GM12878 (cell line): ENCODE data around the gene SHOC1. TPM values are rescaled to one million over a fixed set of nuclear protein-coding genes. Genes with fewer than 3 reads are reported as not detected.

Source experiments
- ATAC-seq: fragments of 200-7000 bp; cut with Tn5 transposase; 3 replicates; pipeline ENCODE4 v1.9.1; 2020; ENCODE audit warnings: mild to moderate bottlenecking, moderate library complexity
- BruUV-seq: library from RNA; stranded (reverse); fragments of 400-500 nt; replicated peaks from 2 replicates; lab custom pipeline; 2021; lab: Mats Ljungman, UMichigan
- CTCF ChIA-PET: fragments of 300-600 bp; sonication (Branson Sonifier 250); formaldehyde crosslinking; extraction: SDS; loops from one replicate; lab custom pipeline; 2021; ENCODE audit warnings: inconsistent platforms; lab: Yijun Ruan, JAX
- POLR2A ChIA-PET: fragments of 350-600 bp; formaldehyde crosslinking; extraction: SDS; loops from one replicate; lab custom pipeline; 2021; ENCODE audit warnings: inconsistent platforms; lab: Charles Lee
- RAD21 ChIA-PET: fragments of 300-600 bp; sonication (Branson Sonifier 250); formaldehyde crosslinking; loops from one replicate; lab custom pipeline; 2023; ENCODE audit warnings: antibody characterized with exemption; ENCODE audit not compliant: unreplicated experiment; lab: Charles Lee
- SMC1A ChIA-PET: fragments of 300-600 bp; sonication (Branson Sonifier 250); formaldehyde crosslinking; loops from one replicate; lab custom pipeline; 2023; ENCODE audit not compliant: unreplicated experiment, uncharacterized antibody; lab: Charles Lee
- DNase-seq: peaks from one replicate; pipeline ENCODE4 v3.0.0-alpha.2; 2011; ENCODE audit warnings: low read depth, low spot score
- FAIRE-seq: peaks from 3 replicates; lab custom pipeline; 2011; peaks lifted over from hg19 to GRCh38; lab: Jason Lieb, UNC
- H2AFZ ChIP-seq: 2 replicates; pipeline ENCODE4 v1.6.0; 2011; ENCODE audit warnings: low read depth, low read length, control low read depth; ENCODE audit not compliant: control insufficient read depth
- H3K27ac ChIP-seq: 2 replicates; pipeline ENCODE4 v1.5.1; 2011; ENCODE audit warnings: control low read depth; ENCODE audit not compliant: control insufficient read depth, insufficient read depth
- H3K27me3 ChIP-seq, 2 experiments: replicated peaks in 1 of 2; 2 replicates each; pipeline versions ENCODE4 v1.6.0 to v1.6.1; 2011; ENCODE audit warnings: low read length in 1 of 2; ENCODE audit not compliant: control insufficient read depth in 2 of 2, insufficient read depth in 2 of 2
- H3K36me3 ChIP-seq, 2 experiments: 2 replicates each; pipeline ENCODE4 v1.5.1; 2011; ENCODE audit warnings: low read length in 1 of 2; ENCODE audit not compliant: control insufficient read depth in 2 of 2, insufficient read depth in 2 of 2
- H3K4me1 ChIP-seq: 2 replicates; pipeline ENCODE4 v1.6.1; 2011; ENCODE audit warnings: mild to moderate bottlenecking, low read length, moderate library complexity, mixed read lengths; ENCODE audit not compliant: control insufficient read depth, insufficient read depth
- H3K4me2 ChIP-seq: 2 replicates; pipeline ENCODE4 v1.6.0; 2011; ENCODE audit warnings: control low read depth; ENCODE audit not compliant: control insufficient read depth, insufficient read depth
- H3K4me3 ChIP-seq: fragments of 200-600 bp; sonication (generic); 2 replicates; pipeline ENCODE4 v1.5.1; 2016
- H3K79me2 ChIP-seq: 2 replicates; pipeline ENCODE4 v1.6.0; 2011; ENCODE audit warnings: low read length; ENCODE audit not compliant: control insufficient read depth, insufficient read depth
- H3K9ac ChIP-seq: 2 replicates; pipeline ENCODE4 v1.8.0; 2011; ENCODE audit warnings: low read length, control low read depth, mixed read lengths; ENCODE audit not compliant: control insufficient read depth, insufficient read depth
- H3K9me3 ChIP-seq: replicated peaks from 3 replicates; pipeline ENCODE4 v1.5.1; 2011; ENCODE audit warnings: mild to moderate bottlenecking, low read length; ENCODE audit not compliant: control insufficient read depth, insufficient read depth
- H4K20me1 ChIP-seq: 2 replicates; pipeline ENCODE4 v1.6.0; 2011; ENCODE audit not compliant: control insufficient read depth, insufficient read depth
- BHLHE40 ChIP-seq, 2 experiments: fragments of 450-650 bp in 1 of 2; IDR thresholded peaks; 2 replicates each; pipeline ENCODE4 v1.6.1; 2011 to 2017; ENCODE audit warnings: low read depth in 2 of 2, borderline replicate concordance in 1 of 2, improper control_type of control experiment in 1 of 2, low read length in 1 of 2, mild to moderate bottlenecking in 1 of 2
- CBX3 ChIP-seq: fragments of 200-600 bp; sonication (generic); IDR thresholded peaks from 2 replicates; pipeline ENCODE4 v1.6.1; 2016; ENCODE audit warnings: low read depth, borderline replicate concordance
- IKZF1 ChIP-seq: fragments of 450-650 bp; conservative IDR thresholded peaks from 2 replicates; pipeline ENCODE4 v1.6.1; 2017; ENCODE audit warnings: antibody characterized with exemption, mild to moderate bottlenecking
- IRF5 ChIP-seq: fragments of 450-650 bp; IDR thresholded peaks from 2 replicates; pipeline ENCODE4 v1.6.1; 2017; ENCODE audit warnings: borderline replicate concordance
- NR2F1 ChIP-seq: fragments of 450-650 bp; conservative IDR thresholded peaks from 2 replicates; pipeline ENCODE4 v1.6.1; 2017; ENCODE audit warnings: mild to moderate bottlenecking
- PKNOX1 ChIP-seq: fragments of 450-650 bp; IDR thresholded peaks from 2 replicates; pipeline ENCODE4 v1.6.1; 2016; ENCODE audit warnings: mild to moderate bottlenecking
- POLR2AphosphoS2 ChIP-seq: IDR thresholded peaks from 2 replicates; pipeline ENCODE4 v1.6.1; 2011; ENCODE audit warnings: low read depth, mild to moderate bottlenecking, low read length, improper control_type of control experiment, moderate library complexity
- RCOR1 ChIP-seq: conservative IDR thresholded peaks from 2 replicates; pipeline ENCODE4 v1.6.1; 2012; ENCODE audit warnings: low read depth, low read length, improper control_type of control experiment
- RELA ChIP-seq: fragments of 450-650 bp; IDR thresholded peaks from 2 replicates; pipeline ENCODE4 v1.8.0; 2014; ENCODE audit warnings: borderline replicate concordance; ENCODE audit not compliant: partially characterized antibody
- SKIL ChIP-seq: fragments of 450-650 bp; IDR thresholded peaks from 2 replicates; pipeline ENCODE4 v1.6.1; 2017; ENCODE audit warnings: mild to moderate bottlenecking, low read depth, inconsistent platforms; ENCODE audit not compliant: poor library complexity, severe bottlenecking
- SRF ChIP-seq, 2 experiments: IDR thresholded peaks; 2 replicates each; pipeline ENCODE4 v1.6.1; 2011; ENCODE audit warnings: low read depth in 2 of 2, low read length in 2 of 2, mild to moderate bottlenecking in 1 of 2, moderate library complexity in 1 of 2
- TCF3 ChIP-seq: IDR thresholded peaks from 2 replicates; pipeline ENCODE4 v1.6.1; 2012; ENCODE audit warnings: low read depth, mild to moderate bottlenecking, low read length, borderline replicate concordance; ENCODE audit not compliant: insufficient read depth
- USF1 ChIP-seq: IDR thresholded peaks from 2 replicates; pipeline ENCODE4 v1.6.1; 2011; ENCODE audit warnings: borderline replicate concordance, low read depth, mild to moderate bottlenecking, moderate library complexity, mixed read lengths, low read length; ENCODE audit not compliant: insufficient read depth; ENCODE audit errors: extremely low read length
- YY1 ChIP-seq: IDR thresholded peaks from 2 replicates; pipeline ENCODE4 v1.6.1; 2011; ENCODE audit warnings: low read depth, mild to moderate bottlenecking, low read length
- ZBED1 ChIP-seq: IDR thresholded peaks from 2 replicates; pipeline ENCODE4 v1.6.1; 2016; ENCODE audit warnings: borderline replicate concordance
- ZBTB33 ChIP-seq: fragments of 450-650 bp; IDR thresholded peaks from 2 replicates; pipeline ENCODE4 v1.6.1; 2017; ENCODE audit warnings: mild to moderate bottlenecking
- WGBS: methylation state at CpG from one replicate; pipeline ENCODE4 v1.1.6; 2016; ENCODE audit warnings: low lambda C conversion rate; ENCODE audit not compliant: insufficient replicate concordance, insufficient coverage; ENCODE audit errors: missing lambda C conversion rate; 5-methylcytosine and 5-hydroxymethylcytosine counted together
- in situ Hi-C: fragments of 300-500 bp; cut with MboI; formaldehyde crosslinking; loops from 9 replicates; pipeline ENCODE4 v1.14.3; 2018; ENCODE audit warnings: mixed read lengths
- intact Hi-C: fragments of 100-400 bp; cut with micrococcal nuclease; formaldehyde crosslinking; loops from one replicate; pipeline ENCODE4 v1.14.2; 2022; ENCODE audit not compliant: unreplicated experiment
- polyA plus RNA-seq, 11 experiments: library from polyadenylated mRNA; depleted of rRNA in 4 of 11; unstranded in 6 of 11; stranded (reverse) in 5 of 11; fragments of >200 nt; fragmentation: Nextera tagmentation in 4 of 11; fragmentation: Illumina TruSeq in 1 of 11; extraction: Ambion mirVana in 4 of 11; extraction: Trizol in 1 of 11; gene quantifications; 1 replicate in 1 of 11; 2 replicates in 10 of 11; pipeline versions ENCODE4 v1.2.1 to v1.2.3, GENCODE V29; 2011 to 2016; ENCODE audit warnings: inconsistent platforms in 2 of 11, missing spikeins in 2 of 11, low read depth in 1 of 11
- total RNA-seq, 4 experiments: library from RNA; depleted of rRNA in 3 of 4; stranded (reverse); fragments of >200 nt in 3 of 4; fragmentation: Illumina TruSeq in 1 of 4; extraction: Trizol in 1 of 4; gene quantifications; 2 replicates each; pipeline versions ENCODE4 v1.2.1 to v1.2.3, GENCODE V29; 2013 to 2021

SHOC1 gene
- total and polyA plus RNA-seq, 10 of the 15 experiments (the other 5 are each of a cell fraction or from before 2014, with no cell fraction given), result under 0.01 to 0.11 (median 0.04) TPM; not detected in 3

GRCh38 chr9:111799915-111800526 lies 5.3 kb upstream of the SHOC1 start:
- ChIA-PET POLR2A (no interaction called here), CTCF (no interaction called here), RAD21 (interaction anchor here (1.1 kb wide), 1 partner anchor 10 kb away, joined by 3 read pairs; no protein-coding TSS in a partner anchor), SMC1A (interaction anchor here (0.6 to 1.8 kb wide), 4 partner anchors 17 to 275 kb away, joined by 3 to 5 read pairs (median 4); no protein-coding TSS in a partner anchor)
- no peak overlapping the region for H3K4me2 ChIP-seq
- WGBS, result 96% methylated on average over 1 of the region's 1 CpG
- no peak overlapping the region for H2AFZ ChIP-seq
- ATAC-seq (no peak), FAIRE-seq (no peak), DNase-seq (no peak)
- no peaks in the 10 kb centered on the region for H4K20me1 ChIP-seq
- no peaks in the 10 kb centered on the region for H3K27me3 ChIP-seq
- no peaks in the 10 kb centered on the region for H3K36me3 ChIP-seq
- no peak overlapping the region for H3K4me3 ChIP-seq
- H3K27ac ChIP-seq, result no peak overlapping the region
- H3K9ac ChIP-seq, result no peak overlapping the region
- in situ Hi-C loops, result no loop called here
- peaks cover 6% of the 10 kb centered on the region; the same call in 1 of the 2 replicates for H3K4me1 ChIP-seq
- intact Hi-C loops, result no loop called here
- H3K79me2 ChIP-seq, result no peaks in the 10 kb centered on the region
- H3K9me3 ChIP-seq, result no peaks in the 10 kb centered on the region; the same call in 2 of the 3 replicates
- BruUV-seq, result no TSS peak
- TF ChIP-seq RELA, result no peak
- no peak for TF ChIP-seq IKZF1
- no peak for TF ChIP-seq RCOR1
- TF ChIP-seq YY1, result no peak
- no peak for TF ChIP-seq CBX3
- TF ChIP-seq ZBTB33, result no peak
- TF ChIP-seq BHLHE40 (IDR thresholded peaks at IDR 0.05; ENCODE audit: borderline replicate concordance in 1 of 2, low read depth in 2 of 2, low read length in 1 of 2), result no peak
- TF ChIP-seq SKIL, result no peak
- no peak for TF ChIP-seq IRF5
- TF ChIP-seq USF1, result no peak
- TF ChIP-seq NR2F1, result no peak
- no peak for TF ChIP-seq PKNOX1
- no peak for TF ChIP-seq SRF (IDR thresholded peaks at IDR 0.05; ENCODE audit: low read depth in 2 of 2, low read length in 2 of 2)
- no peak for TF ChIP-seq POLR2AphosphoS2
- TF ChIP-seq TCF3, result no peak
- TF ChIP-seq ZBED1, result no peak
